ENCODE data around the gene ABHD2. TPM values are rescaled to one million over a fixed set of nuclear protein-coding genes. Genes with fewer than 3 reads are reported as not detected.
A peak's percentile ranks its signal among the peaks of the same experiment; 100 is the strongest.

ABHD2 gene
- total RNA-seq, 1 donor from 2014 or later = 202 TPM

DNA sequence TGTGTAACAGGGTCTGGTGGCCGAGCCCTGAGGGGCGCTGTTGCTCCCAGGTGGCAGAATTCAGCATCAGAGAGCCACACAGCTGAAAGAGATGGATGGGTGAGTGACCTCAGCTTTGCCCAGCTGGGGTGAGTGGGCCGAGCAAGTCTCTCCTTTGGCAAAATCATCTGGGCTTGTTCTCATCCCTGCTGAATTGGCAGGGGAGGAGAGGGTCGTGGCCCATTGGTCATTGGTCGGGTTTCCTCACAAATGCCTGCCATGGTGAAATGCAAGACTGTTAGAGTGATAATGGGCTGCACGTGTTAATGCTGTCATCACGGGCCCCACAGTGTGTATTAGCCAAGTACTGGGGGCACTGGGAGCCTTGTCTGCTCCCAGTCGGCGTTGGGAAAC, 15.9 kb downstream of the ABHD2 start:
- DNase-seq = no peak
- H3K27ac ChIP-seq = peak overlapping the region; percentile 19
- TF ChIP-seq, protein P1, sequence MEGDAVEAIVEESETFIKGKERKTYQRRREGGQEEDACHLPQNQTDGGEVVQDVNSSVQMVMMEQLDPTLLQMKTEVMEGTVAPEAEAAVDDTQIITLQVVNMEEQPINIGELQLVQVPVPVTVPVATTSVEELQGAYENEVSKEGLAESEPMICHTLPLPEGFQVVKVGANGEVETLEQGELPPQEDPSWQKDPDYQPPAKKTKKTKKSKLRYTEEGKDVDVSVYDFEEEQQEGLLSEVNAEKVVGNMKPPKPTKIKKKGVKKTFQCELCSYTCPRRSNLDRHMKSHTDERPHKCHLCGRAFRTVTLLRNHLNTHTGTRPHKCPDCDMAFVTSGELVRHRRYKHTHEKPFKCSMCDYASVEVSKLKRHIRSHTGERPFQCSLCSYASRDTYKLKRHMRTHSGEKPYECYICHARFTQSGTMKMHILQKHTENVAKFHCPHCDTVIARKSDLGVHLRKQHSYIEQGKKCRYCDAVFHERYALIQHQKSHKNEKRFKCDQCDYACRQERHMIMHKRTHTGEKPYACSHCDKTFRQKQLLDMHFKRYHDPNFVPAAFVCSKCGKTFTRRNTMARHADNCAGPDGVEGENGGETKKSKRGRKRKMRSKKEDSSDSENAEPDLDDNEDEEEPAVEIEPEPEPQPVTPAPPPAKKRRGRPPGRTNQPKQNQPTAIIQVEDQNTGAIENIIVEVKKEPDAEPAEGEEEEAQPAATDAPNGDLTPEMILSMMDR (IDR thresholded peaks at IDR 0.05) = no peak
- peaks cover 65% of the 10 kb centered on the region for H3K4me1 ChIP-seq
- no peak overlapping the region for H3K4me3 ChIP-seq
- peaks cover 11% of the 10 kb centered on the region for H3K36me3 ChIP-seq
- intact Hi-C loops (cut with DNase I) = no loop called here
- no peaks in the 10 kb centered on the region for H3K9me3 ChIP-seq
- ATAC-seq = no peak
- H3K27me3 ChIP-seq (ENCODE audit: low read depth) = no peaks in the 10 kb centered on the region

DNA sequence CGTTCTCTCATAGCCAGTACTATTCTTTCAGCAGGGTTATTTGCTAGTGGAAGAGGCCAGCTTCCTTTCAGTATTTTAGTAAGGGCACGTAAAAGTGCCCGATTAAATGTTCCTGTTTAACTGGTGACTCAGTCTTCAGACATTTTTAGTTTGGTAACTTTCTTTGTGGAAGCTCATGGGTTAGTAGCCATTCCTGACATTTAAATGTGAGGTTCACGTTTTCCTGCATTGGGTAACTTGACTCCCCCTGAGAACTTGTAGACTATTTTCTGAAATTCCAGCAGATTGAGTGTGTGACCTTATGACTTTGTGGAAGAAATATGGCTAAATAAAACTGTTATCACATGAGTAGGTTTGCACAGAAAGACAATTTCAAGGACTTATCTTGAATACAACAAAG, 16.9 kb downstream of the ABHD2 start:
- Histone ChIP-seq H3K27ac (peak overlapping the region; percentile 19), H3K27me3 (ENCODE audit: low read depth) (no peaks in the 10 kb centered on the region), H3K36me3 (peaks cover 11% of the 10 kb centered on the region), H3K9me3 (no peaks in the 10 kb centered on the region), H3K4me1 (peaks cover 69% of the 10 kb centered on the region), H3K4me3 (no peak overlapping the region)
- peak in 1 of 2 donors; percentile 34 for ATAC-seq
- TF ChIP-seq, protein P1 (IDR thresholded peaks at IDR 0.05) = no peak
- DNase-seq = no peak
- intact Hi-C loops (cut with DNase I) = no loop called here

- Histone ChIP-seq H3K4me3 (no peak overlapping the region), H3K4me1 (peaks cover 61% of the 10 kb centered on the region), H3K27ac (no peak overlapping the region), H3K27me3 (ENCODE audit: low read depth) (no peaks in the 10 kb centered on the region), H3K9me3 (no peaks in the 10 kb centered on the region), H3K36me3 (peaks cover 11% of the 10 kb centered on the region)
- no peak for ATAC-seq
- intact Hi-C loops (cut with DNase I) = no loop called here
- TF ChIP-seq, protein P1 (IDR thresholded peaks at IDR 0.05) = no peak
- DNase-seq = no peak
These were observed 17.9 kb downstream of the ABHD2 start for GRCh38 chr15:89106200-89106599.

GRCh38 chr15:89107984-89108383, 19.7 kb downstream of the ABHD2 start:
- Histone ChIP-seq H3K9me3 (no peaks in the 10 kb centered on the region), H3K4me3 (no peak overlapping the region), H3K27ac (no peak overlapping the region), H3K36me3 (peaks cover 11% of the 10 kb centered on the region), H3K4me1 (peaks cover 59% of the 10 kb centered on the region), H3K27me3 (ENCODE audit: low read depth) (no peaks in the 10 kb centered on the region)
- TF ChIP-seq, protein P1 (IDR thresholded peaks at IDR 0.05) = no peak
- no peak for DNase-seq
- ATAC-seq = peak; percentile 34 to 48
- intact Hi-C loops (cut with DNase I) = no loop called here

- H3K9me3 ChIP-seq = no peaks in the 10 kb centered on the region
- H3K4me3 ChIP-seq = no peak overlapping the region
- peak overlapping the region; percentile 32 for H3K27ac ChIP-seq
- intact Hi-C loops (cut with DNase I) = no loop called here
- TF ChIP-seq, protein P1 (IDR thresholded peaks at IDR 0.05) = no peak
- DNase-seq (no peak), ATAC-seq (no peak)
- H3K36me3 ChIP-seq = peaks cover 11% of the 10 kb centered on the region
- no peaks in the 10 kb centered on the region for H3K27me3 ChIP-seq (ENCODE audit: low read depth)
- peaks cover 59% of the 10 kb centered on the region for H3K4me1 ChIP-seq
These were observed 20.6 kb downstream of the ABHD2 start for GRCh38 chr15:89108835-89109234.

DNA sequence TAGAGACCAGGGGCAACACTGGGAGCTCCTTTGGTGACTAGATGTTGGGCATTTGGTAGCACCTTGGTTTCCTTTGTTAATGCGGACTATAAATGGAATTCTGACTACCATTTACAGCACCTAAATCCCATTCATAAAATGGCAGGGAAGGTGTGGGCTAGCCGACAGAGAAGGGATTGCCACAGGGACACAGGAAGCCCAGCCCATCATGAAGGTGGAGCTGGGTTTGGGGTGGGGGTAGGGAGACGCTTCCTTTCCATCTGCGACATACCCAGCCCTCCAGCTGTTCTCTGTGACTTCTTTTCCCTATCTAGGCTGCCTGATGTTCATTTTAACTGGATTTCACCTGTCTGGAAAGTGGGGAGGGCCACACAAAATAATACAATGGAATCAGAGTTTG, 21.0 kb downstream of the ABHD2 start:
- no peaks in the 10 kb centered on the region for H3K9me3 ChIP-seq
- H3K36me3 ChIP-seq = peaks cover 9% of the 10 kb centered on the region
- DNase-seq (no peak), ATAC-seq (no peak)
- TF ChIP-seq, protein P1 (IDR thresholded peaks at IDR 0.05) = no peak
- H3K27ac ChIP-seq = peak overlapping the region; percentile 32
- no peaks in the 10 kb centered on the region for H3K27me3 ChIP-seq (ENCODE audit: low read depth)
- no peak overlapping the region for H3K4me3 ChIP-seq
- intact Hi-C loops (cut with DNase I) = no loop called here
- peaks cover 59% of the 10 kb centered on the region for H3K4me1 ChIP-seq
